ENCODE data around the gene PRODH. TPM values are rescaled to one million over a fixed set of nuclear protein-coding genes. Genes with fewer than 3 reads are reported as not detected.
"Not testable (repeated sequence)": the region's sequence is repeated elsewhere in the genome, so short reads cannot be mapped to it uniquely, and the experiment has no call there.

The PRODH gene, protein sequence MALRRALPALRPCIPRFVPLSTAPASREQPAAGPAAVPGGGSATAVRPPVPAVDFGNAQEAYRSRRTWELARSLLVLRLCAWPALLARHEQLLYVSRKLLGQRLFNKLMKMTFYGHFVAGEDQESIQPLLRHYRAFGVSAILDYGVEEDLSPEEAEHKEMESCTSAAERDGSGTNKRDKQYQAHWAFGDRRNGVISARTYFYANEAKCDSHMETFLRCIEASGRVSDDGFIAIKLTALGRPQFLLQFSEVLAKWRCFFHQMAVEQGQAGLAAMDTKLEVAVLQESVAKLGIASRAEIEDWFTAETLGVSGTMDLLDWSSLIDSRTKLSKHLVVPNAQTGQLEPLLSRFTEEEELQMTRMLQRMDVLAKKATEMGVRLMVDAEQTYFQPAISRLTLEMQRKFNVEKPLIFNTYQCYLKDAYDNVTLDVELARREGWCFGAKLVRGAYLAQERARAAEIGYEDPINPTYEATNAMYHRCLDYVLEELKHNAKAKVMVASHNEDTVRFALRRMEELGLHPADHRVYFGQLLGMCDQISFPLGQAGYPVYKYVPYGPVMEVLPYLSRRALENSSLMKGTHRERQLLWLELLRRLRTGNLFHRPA
- polyA plus RNA-seq (2012; ENCODE audit: insufficient read depth, insufficient read length), result 3.2 TPM

DNA sequence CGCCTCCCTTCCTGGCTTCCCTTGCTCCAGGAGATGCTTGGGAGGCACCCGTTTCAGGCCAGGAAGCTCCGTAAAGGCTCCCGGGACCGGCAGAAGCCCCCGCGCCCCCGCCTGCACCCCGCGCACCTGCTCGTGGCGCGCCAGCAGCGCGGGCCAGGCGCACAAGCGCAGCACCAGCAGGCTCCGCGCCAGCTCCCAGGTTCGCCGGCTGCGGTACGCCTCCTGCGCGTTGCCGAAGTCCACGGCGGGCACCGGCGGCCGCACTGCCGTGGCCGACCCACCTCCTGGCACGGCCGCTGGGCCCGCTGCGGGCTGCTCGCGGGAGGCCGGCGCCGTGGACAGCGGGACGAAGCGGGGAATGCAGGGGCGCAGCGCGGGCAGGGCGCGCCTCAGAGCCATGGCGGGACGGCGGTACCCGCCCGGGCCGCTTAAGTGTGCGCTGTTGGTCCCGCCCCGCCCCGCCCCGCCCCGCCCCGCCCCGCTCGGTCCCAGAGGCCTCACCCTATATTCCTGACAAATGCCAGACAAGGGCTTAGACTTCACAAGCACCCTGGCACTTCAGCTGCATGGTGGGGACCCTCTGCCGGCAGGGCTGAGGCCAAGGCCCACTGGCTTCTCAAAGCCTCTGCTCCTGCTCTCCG is at the start of gene PRODH:
PRODH (minus strand) TSS at position 405 of the 641 bp plus-strand sequence; CDS start at position 399, 6 bp downstream.
- DNase-seq (ENCODE audit: low read depth, low spot score), result no peak
- H3K4me3 ChIP-seq (ENCODE audit: low read length), result no peak within 1 kb of the TSS

DNA sequence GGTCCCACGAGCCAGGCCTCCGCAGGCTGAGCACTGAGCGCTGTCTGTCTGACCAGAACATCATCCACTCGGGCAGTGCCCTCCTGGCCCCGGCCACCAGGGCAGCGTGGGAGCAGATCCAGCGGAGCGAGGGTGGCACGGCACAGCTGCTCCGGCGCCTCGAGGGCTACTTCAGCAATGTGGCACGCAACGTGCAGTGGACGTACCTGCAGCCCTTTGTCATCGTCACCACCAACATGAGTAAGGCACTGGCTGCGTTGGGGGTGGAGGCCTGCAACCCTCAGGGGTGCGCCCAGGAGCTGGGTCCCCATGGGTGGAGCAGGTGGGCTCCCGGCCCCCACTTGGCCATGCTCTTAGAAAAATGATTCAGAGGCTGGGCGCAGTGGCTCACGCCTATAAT is 49.7 kb upstream of the PRODH start:
- DNase-seq (ENCODE audit: low read depth, low spot score), result no peak
- H3K4me3 ChIP-seq (ENCODE audit: low read length), result no peak overlapping the region

DNA sequence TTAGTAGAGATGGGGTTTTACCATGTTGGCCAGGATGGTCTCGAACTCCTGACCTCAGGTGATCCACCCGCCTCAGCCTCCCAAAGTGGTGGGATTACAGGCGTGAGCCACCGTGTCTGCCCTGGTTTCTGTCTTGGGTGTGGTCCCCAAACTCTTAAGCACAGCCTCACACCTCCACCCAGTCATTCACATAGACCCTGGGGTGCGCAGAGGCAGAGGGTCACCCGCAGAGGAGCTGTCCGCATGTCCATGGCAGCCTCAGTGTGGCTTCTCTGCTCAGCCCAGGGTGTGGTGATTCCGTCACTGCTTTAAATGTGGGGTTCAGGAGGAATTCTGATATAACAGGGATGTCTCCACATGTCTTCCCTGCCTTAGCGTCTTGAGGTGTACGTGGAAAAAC is 48.5 kb upstream of the PRODH start:
- H3K4me3 ChIP-seq (ENCODE audit: low read length), result no peak overlapping the region
- no peak for DNase-seq (ENCODE audit: low read depth, low spot score)

DNA sequence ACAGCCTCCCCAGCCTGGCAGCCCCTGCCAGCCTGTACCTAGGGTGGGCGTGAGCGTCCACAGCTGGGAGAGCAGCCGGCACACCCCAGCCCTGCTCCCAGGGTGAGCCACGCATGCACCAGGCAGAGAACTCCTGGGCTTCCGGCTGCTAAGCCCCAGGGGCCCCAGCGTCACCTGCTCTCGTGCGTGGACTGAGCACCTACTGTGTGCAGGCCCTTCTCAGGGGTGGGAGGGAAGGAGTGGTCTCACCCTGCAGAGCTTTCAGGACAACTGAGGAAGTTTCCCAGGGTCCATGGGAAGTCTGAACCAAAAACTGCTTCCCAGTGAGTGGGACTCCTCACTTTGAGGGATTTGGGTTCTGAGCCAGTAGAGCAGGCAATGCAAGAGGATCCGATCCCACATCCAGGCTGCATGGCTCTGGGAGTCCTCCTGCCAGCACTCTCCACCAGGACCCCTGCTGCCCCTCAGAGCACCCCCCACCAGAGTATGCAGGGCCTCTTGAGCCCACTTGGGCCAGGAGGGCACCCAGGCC is 47.1 kb upstream of the PRODH start:
- DNase-seq (ENCODE audit: low read depth, low spot score), result no peak
- no peak overlapping the region for H3K4me3 ChIP-seq (ENCODE audit: low read length)

DNA sequence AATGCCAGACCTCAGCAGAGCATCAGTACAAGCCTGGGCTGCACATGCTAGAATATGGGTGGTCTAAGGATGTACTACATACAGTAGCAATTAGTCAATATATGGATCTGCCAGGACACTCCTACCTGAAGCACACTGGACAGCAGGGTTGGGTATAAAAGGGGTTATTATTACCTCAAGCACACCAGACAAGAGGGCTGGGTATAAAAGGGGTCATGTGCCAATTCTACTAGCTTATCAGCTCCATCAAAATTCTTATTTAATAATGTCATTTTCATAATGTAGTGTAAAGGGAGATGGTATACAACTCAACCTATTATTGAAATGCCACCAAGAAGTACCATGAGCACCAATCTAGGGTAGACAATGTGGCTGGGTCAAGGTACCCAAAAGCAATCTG is 44.7 kb upstream of the PRODH start:
- DNase-seq (ENCODE audit: low read depth, low spot score), result no peak

DNA sequence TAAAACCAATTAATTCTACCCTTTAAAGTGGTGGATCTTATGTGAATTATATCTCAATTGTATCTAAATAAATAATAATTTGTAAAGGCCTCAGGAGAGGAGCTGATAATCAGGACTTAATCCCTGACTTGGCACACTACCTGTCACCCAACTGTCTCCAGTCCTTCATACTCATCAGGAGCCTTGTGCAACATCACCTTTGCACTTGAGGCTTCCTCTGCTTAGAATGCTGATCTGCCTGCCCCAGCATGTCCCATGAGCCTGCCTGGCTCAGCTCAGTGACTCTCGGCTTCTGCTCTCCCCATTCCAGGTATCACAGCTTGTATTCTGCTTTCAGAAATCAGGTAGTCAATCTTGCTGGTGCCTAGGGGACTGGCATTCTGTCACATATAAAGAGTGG is 43.9 kb upstream of the PRODH start:
- H3K4me3 ChIP-seq (ENCODE audit: low read length), result no peak overlapping the region
- no peak for DNase-seq (ENCODE audit: low read depth, low spot score)

More for the DNA sequence above, 44.7 kb upstream of the PRODH start:
- no peak overlapping the region for H3K4me3 ChIP-seq (ENCODE audit: low read length)

DNA sequence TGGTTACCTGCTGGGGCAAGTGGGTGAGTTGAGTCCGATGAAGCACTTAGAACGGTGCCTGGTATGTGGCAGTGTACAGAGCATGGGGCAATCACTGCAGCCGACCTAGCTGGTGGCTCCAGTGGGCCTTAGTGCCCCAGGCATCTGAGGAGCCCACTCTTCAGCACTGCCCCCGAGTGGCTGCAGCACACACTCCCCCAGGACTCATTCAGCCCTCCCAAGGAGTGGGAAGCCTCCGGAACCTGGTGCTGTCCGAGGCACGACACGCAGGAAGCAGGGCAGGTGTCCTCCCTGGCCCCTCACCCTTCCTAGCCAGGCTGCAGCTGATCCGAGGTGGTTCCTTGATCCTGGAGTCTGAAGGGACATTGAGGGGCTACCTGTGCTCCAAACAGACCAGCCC is 42.4 kb upstream of the PRODH start:
- no peak for DNase-seq (ENCODE audit: low read depth, low spot score)
- H3K4me3 ChIP-seq (ENCODE audit: low read length), result no peak overlapping the region

DNA sequence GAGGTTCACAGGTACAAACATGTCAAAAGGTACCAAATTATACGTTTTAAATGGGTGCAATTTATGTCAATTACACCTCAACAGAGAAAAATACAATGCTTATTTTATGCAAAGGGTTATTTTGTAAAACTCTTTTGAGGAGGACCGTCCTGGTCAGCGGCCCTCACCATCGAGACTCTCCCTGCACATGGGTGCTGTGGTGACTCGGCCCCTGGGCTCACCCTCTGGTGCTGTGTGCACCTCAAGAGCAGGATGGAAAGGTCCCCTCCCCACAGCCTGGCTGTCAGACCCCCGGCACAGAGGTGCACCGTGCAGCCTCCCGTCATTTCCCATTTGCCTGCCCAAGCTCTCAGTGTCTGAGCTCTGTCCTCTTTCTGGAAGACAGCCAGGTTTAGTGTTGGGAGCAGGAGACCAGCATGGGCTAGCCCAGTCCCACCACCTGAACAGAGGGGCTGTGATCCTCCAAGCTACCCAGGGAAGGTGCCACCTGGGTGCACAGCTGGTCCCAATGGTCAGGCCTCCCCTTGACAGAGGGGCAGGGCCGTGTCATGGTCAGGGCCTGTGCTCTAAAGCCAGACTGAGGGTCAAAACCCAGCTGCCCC is 41.8 kb upstream of the PRODH start:
- DNase-seq (ENCODE audit: low read depth, low spot score), result no peak
- no peak overlapping the region for H3K4me3 ChIP-seq (ENCODE audit: low read length)

DNA sequence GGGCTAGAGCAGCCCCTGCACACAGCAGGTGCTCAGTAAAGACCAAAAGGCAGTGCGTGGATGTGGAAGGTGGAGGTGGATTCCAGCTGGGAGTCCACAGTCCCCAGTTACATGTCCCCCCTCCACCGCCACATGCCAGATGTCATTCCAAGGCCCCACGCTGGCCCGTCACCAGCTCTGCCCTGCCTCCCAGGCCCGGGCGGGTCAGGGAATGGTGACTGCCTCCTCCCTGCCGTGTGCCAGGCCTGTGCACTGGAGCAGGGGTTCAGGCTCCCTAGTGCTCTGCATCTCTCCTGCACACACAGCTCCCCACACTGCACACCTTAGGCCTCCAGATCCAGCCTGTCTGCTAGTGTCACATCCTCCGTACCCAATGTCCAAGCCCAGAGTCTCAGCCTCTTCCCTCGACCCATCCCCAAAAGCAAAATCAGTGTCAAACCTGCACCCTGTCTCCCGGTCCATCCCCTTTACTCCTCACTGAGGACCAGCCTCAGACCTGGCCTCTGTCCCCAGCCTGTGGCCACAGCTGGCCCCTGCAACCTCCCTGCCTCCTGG is 40.2 kb upstream of the PRODH start:
- no peak for DNase-seq (ENCODE audit: low read depth, low spot score)
- no peak overlapping the region for H3K4me3 ChIP-seq (ENCODE audit: low read length)

DNA sequence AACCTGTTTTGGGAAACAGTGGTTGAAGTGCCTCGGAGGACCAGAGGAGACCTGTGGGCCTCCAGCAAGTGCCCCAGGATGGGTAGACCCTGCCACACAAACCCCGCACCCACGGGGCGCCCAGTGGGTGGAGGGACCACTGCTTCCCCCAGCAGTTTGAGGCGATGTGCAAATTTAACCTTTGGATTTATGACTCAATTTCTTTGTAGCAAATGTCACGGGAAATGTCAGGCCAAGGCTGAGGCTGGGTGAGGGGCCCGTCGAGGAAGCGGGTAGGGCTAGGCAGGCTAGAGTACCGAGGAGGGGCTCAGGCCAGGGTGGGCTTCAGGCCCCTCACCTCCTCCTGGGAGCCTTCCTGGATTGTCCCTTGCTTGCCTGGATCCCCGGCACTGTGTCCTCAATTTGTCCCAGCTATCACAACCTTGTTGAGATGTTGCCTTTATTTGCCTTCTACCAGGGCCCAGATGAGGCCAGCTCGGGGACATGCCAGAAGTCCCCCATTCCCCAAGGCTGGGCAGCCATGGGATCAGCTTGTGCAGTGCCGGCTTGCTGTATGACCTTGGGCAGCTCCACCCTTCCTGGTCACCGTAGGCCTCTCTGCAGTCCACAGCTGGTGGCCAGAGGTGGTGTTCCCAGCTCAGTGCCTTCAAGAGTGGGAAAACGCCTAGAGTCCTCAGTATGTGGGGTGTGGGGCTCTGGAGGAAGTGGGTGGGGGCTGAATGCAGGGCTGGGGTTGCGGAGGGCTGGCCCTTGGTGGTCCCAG is 39.5 kb upstream of the PRODH start:
- DNase-seq (ENCODE audit: low read depth, low spot score), result no peak
- H3K4me3 ChIP-seq (ENCODE audit: low read length), result no peak overlapping the region

DNA sequence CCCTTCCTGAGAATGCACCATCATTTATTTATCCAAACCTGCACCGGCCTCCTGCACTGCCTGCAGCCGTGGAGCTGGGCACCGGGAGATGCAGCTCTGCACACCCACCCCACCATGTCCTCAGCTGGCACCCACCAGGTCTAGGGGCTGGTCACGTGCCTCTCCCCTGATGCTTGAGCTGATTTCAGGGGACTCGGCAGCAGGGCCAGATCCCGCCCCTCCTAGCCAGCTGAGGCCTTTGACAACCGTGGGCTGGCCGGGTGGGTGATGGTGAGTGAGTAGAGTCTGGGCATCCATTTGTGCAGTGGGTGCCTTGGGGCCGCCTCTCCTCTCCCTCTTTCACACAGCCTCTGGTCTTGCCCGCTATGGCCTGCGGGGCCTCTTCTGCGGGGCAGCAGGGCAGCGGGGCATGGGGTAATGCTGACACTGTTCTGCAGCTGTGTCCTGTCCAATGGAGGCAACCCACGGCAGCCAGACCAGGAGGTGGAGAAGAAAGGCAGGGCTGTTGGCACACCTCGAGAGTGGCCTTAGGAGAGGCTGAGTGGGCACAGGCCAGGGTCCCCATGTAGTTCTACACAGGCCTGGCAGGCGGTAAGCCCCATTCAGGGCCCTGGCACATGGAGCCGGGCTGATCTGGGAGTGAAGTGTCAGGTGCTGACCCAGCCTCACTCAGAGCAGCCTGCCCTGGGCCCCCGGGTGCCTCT is 38.5 kb upstream of the PRODH start:
- no peak for DNase-seq (ENCODE audit: low read depth, low spot score)
- H3K4me3 ChIP-seq (ENCODE audit: low read length), result no peak overlapping the region

DNA sequence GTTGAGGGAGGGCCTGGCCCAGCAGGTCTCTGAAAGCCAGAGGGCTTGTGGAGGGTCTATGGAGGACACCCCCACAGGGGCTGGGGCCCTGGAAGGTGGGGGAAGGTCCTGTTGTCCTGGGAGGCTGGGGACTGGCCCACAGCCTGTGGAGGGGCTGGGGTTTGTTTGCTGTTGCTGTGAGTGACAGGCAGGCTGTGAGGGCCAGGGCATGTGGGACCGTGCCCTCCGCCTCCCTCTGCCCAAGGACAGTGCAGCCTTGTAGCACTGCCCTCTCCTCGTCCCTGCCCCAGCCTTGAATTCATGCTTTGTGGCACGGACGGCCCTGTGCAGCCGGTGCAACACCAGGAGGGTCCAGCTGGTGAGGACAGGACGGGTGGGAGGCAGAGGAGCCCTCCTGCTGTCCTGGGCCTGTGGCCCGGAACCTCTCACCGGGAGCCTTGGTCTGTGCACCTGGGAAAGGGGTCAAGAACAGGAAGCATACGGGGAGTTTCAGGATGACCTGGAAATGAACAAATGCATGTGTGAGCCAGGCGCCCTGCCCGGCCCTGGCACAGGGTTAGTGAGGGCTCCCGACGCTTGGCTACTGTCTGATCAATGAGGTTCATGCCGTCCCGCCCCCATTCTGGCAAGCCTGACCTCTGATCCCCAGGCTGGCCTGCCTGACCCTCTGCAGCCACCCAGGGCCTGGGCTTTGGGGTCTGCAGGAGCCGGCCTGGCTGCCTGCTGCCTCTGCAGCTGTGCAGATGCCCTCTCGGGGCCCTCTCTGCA is 37.4 kb upstream of the PRODH start:
- DNase-seq (ENCODE audit: low read depth, low spot score), result no peak

DNA sequence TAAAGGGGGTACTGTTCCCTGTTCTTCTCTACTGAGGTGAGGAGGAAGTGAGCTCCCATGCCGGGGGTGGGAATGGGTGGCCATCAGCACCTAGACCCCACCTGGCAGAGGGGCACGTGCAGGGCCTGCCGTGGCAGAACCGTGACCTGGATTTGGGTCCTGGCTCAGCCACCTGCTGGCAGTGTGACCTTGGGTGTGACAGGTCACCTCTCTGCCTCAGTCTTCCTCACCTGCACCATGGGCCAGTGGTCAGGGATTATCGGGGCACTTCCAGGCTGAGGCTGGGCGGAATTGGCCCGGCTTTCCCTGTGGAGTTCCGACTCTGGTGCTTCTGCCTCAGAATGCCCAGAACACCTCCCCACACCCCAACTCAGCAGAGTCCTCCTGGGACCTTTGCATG is 36.5 kb upstream of the PRODH start:
- not testable (repeated sequence) for DNase-seq (ENCODE audit: low read depth, low spot score); H3K4me3 ChIP-seq (ENCODE audit: low read length)

More for the DNA sequence above, 37.4 kb upstream of the PRODH start:
- H3K4me3 ChIP-seq (ENCODE audit: low read length), result no peak overlapping the region

DNA sequence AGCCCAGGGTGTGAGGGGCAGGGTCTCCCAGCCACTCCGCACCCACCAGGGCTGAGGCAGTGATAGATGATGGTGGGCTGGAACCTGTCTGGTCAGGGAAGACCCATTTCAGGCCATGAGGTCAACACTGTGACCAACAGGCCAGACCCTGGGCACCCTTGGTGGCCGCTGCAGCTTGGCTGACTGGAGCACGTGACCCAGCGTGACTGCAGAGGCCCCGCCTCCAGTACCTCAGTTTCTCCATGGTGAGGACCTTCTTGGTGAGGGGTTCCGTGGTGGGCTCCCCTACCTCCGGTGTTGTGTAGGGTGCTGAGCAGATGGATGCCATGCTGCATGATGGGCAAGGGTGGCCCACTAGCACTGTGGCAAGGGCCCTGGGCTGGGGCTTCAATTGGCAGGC is 35.9 kb upstream of the PRODH start:
- not testable (repeated sequence) for H3K4me3 ChIP-seq (ENCODE audit: low read length); DNase-seq (ENCODE audit: low read depth, low spot score)

DNA sequence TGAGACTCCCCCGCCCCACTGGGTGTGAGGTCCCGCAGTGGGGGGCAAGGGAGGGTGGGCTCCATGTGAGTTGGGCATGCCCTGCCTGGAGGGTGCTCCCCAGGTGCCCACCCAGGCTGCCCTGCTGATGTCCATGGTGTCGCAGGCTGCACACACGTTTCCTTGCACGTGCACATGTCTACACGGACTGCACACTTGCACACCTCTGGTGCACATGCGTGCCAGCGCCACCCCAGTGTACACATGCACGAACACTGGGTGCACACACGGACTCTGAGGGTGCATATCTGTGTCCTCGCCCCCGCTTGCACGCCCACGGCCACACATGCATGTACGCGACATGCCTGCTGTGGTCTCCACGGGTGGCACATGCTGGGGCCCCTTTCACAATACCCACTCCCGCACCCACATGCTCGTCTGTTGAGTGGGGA is 35.2 kb upstream of the PRODH start:
- H3K4me3 ChIP-seq (ENCODE audit: low read length), result no peak overlapping the region
- no peak for DNase-seq (ENCODE audit: low read depth, low spot score)

DNA sequence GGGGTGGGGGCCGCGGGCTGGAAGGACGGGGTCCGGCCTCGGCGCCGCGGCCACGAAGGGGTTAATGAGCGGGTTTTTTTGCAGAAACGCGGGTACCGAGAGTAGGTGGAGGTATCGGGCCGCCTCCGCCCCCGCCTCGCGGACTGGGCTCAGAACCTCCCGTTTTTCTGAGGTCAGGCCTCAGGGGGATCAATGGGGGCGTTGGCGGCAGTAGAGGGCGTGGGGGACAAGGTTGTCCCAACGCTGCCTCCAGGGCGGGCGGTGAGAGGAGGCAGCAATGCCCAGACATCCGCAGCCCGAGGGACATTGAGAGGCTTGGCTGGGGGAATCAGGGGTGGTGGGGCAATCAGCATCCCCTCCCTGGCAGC is 34.8 kb upstream of the PRODH start:
- no peak for DNase-seq (ENCODE audit: low read depth, low spot score)
- H3K4me3 ChIP-seq (ENCODE audit: low read length), result no peak overlapping the region

DNA sequence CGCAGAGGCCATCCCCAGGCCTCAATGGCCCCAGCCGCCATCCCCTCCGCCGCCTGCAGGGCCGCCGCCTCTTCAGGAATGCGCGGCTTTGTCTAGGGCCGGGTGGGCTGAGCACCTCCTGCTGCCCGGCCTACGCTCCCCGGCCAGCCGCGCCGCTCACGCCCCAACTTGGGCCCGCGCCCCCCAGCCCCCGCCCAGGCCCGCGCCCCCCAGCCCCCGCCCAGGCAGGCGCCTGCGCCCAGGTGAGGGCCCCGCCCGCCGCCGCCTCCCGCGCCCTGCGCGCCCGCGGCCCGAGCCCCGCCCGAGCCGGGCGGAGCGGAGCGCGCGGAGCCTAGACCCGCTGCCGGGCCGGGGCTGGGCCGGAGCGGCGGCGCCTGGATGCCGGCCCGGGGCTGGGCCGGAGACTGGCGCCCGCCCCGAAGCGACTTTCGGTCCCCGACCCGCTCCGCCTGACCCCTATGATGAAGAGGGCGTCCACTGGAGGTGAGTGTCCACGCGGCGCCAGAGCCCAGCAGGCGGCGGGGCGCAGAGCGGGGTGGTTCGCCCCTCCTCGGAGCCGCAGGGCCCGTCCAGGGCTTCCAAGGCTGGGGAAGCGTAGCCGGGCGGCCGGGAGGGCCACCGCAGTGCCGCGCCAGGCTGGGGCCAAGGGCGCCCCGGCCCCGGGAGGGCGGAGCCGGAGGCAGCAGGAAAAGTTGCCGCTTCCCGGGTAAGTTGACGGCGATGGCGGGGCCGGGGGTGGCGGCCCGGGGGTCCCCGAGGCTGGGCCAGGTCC is 34.3 kb upstream of the PRODH start:
- no peak overlapping the region for H3K4me3 ChIP-seq (ENCODE audit: low read length)

More for the DNA sequence above, 34.3 kb upstream of the PRODH start:
- no peak for DNase-seq (ENCODE audit: low read depth, low spot score)

Data from Jurkat, Clone E6-1 (cell line).